GM12878 (cell line): ENCODE data around the gene ACTR1A. TPM values are rescaled to one million over a fixed set of nuclear protein-coding genes. Genes with fewer than 3 reads are reported as not detected.

ENCODE experiments used
- ATAC-seq: fragments of 200-7000 bp; cut with Tn5 transposase; 3 replicates; pipeline ENCODE4 v1.9.1; 2020; ENCODE audit warnings: mild to moderate bottlenecking, moderate library complexity
- BruUV-seq: library from RNA; stranded (reverse); fragments of 400-500 nt; replicated peaks from 2 replicates; lab custom pipeline; 2021; lab: Mats Ljungman, UMichigan
- CTCF ChIA-PET: fragments of 300-600 bp; sonication (Branson Sonifier 250); formaldehyde crosslinking; extraction: SDS; loops from one replicate; lab custom pipeline; 2021; ENCODE audit warnings: inconsistent platforms; lab: Yijun Ruan, JAX
- POLR2A ChIA-PET: fragments of 350-600 bp; formaldehyde crosslinking; extraction: SDS; loops from one replicate; lab custom pipeline; 2021; ENCODE audit warnings: inconsistent platforms; lab: Charles Lee
- RAD21 ChIA-PET: fragments of 300-600 bp; sonication (Branson Sonifier 250); formaldehyde crosslinking; loops from one replicate; lab custom pipeline; 2023; ENCODE audit warnings: antibody characterized with exemption; ENCODE audit not compliant: unreplicated experiment; lab: Charles Lee
- SMC1A ChIA-PET: fragments of 300-600 bp; sonication (Branson Sonifier 250); formaldehyde crosslinking; loops from one replicate; lab custom pipeline; 2023; ENCODE audit not compliant: unreplicated experiment, uncharacterized antibody; lab: Charles Lee
- DNase-seq: peaks from one replicate; pipeline ENCODE4 v3.0.0-alpha.2; 2011; ENCODE audit warnings: low read depth, low spot score
- FAIRE-seq: peaks from 3 replicates; lab custom pipeline; 2011; peaks lifted over from hg19 to GRCh38; lab: Jason Lieb, UNC
- H2AFZ ChIP-seq: 2 replicates; pipeline ENCODE4 v1.6.0; 2011; ENCODE audit warnings: low read depth, low read length, control low read depth; ENCODE audit not compliant: control insufficient read depth
- H3K27ac ChIP-seq: 2 replicates; pipeline ENCODE4 v1.5.1; 2011; ENCODE audit warnings: control low read depth; ENCODE audit not compliant: control insufficient read depth, insufficient read depth
- H3K27me3 ChIP-seq, 2 experiments: replicated peaks in 1 of 2; 2 replicates each; pipeline versions ENCODE4 v1.6.0 to v1.6.1; 2011; ENCODE audit warnings: low read length in 1 of 2; ENCODE audit not compliant: control insufficient read depth in 2 of 2, insufficient read depth in 2 of 2
- H3K36me3 ChIP-seq, 2 experiments: 2 replicates each; pipeline ENCODE4 v1.5.1; 2011; ENCODE audit warnings: low read length in 1 of 2; ENCODE audit not compliant: control insufficient read depth in 2 of 2, insufficient read depth in 2 of 2
- H3K4me1 ChIP-seq: 2 replicates; pipeline ENCODE4 v1.6.1; 2011; ENCODE audit warnings: mild to moderate bottlenecking, low read length, moderate library complexity, mixed read lengths; ENCODE audit not compliant: control insufficient read depth, insufficient read depth
- H3K4me2 ChIP-seq: 2 replicates; pipeline ENCODE4 v1.6.0; 2011; ENCODE audit warnings: control low read depth; ENCODE audit not compliant: control insufficient read depth, insufficient read depth
- H3K4me3 ChIP-seq: fragments of 200-600 bp; sonication (generic); 2 replicates; pipeline ENCODE4 v1.5.1; 2016
- H3K79me2 ChIP-seq: 2 replicates; pipeline ENCODE4 v1.6.0; 2011; ENCODE audit warnings: low read length; ENCODE audit not compliant: control insufficient read depth, insufficient read depth
- H3K9ac ChIP-seq: 2 replicates; pipeline ENCODE4 v1.8.0; 2011; ENCODE audit warnings: low read length, control low read depth, mixed read lengths; ENCODE audit not compliant: control insufficient read depth, insufficient read depth
- H3K9me3 ChIP-seq: replicated peaks from 3 replicates; pipeline ENCODE4 v1.5.1; 2011; ENCODE audit warnings: mild to moderate bottlenecking, low read length; ENCODE audit not compliant: control insufficient read depth, insufficient read depth
- H4K20me1 ChIP-seq: 2 replicates; pipeline ENCODE4 v1.6.0; 2011; ENCODE audit not compliant: control insufficient read depth, insufficient read depth
- DPF2 ChIP-seq: fragments of 450-650 bp; IDR thresholded peaks from 2 replicates; pipeline ENCODE4 v1.6.1; 2017; ENCODE audit warnings: mild to moderate bottlenecking
- E4F1 ChIP-seq: fragments of 450-650 bp; IDR thresholded peaks from 2 replicates; pipeline ENCODE4 v1.6.1; 2018; ENCODE audit warnings: borderline replicate concordance, mild to moderate bottlenecking; ENCODE audit not compliant: partially characterized antibody
- FOS ChIP-seq: IDR thresholded peaks from 3 replicates; pipeline ENCODE4 v1.6.1; 2011; ENCODE audit warnings: borderline replicate concordance; ENCODE audit not compliant: insufficient read length; ENCODE audit errors: extremely low read depth
- IRF4 ChIP-seq: IDR thresholded peaks from 2 replicates; pipeline ENCODE4 v1.6.1; 2011; ENCODE audit warnings: low read depth, low read length
- KLF5 ChIP-seq: fragments of 450-650 bp; IDR thresholded peaks from 2 replicates; pipeline ENCODE4 v1.6.1; 2014; ENCODE audit warnings: mild to moderate bottlenecking; ENCODE audit not compliant: partially characterized antibody
- TAF1 ChIP-seq: IDR thresholded peaks from 2 replicates; pipeline ENCODE4 v1.6.1; 2011; ENCODE audit warnings: mild to moderate bottlenecking, low read depth, low read length, borderline replicate concordance
- TCF7 ChIP-seq: IDR thresholded peaks from 2 replicates; pipeline ENCODE4 v1.6.1; 2014; ENCODE audit warnings: antibody characterized with exemption, borderline replicate concordance
- WGBS: methylation state at CpG from one replicate; pipeline ENCODE4 v1.1.6; 2016; ENCODE audit warnings: low lambda C conversion rate; ENCODE audit not compliant: insufficient replicate concordance, insufficient coverage; ENCODE audit errors: missing lambda C conversion rate; 5-methylcytosine and 5-hydroxymethylcytosine counted together
- in situ Hi-C: fragments of 300-500 bp; cut with MboI; formaldehyde crosslinking; loops from 9 replicates; pipeline ENCODE4 v1.14.3; 2018; ENCODE audit warnings: mixed read lengths
- intact Hi-C: fragments of 100-400 bp; cut with micrococcal nuclease; formaldehyde crosslinking; loops from one replicate; pipeline ENCODE4 v1.14.2; 2022; ENCODE audit not compliant: unreplicated experiment
- polyA plus RNA-seq, 11 experiments: library from polyadenylated mRNA; depleted of rRNA in 4 of 11; unstranded in 6 of 11; stranded (reverse) in 5 of 11; fragments of >200 nt; fragmentation: Nextera tagmentation in 4 of 11; fragmentation: Illumina TruSeq in 1 of 11; extraction: Ambion mirVana in 4 of 11; extraction: Trizol in 1 of 11; gene quantifications; 1 replicate in 1 of 11; 2 replicates in 10 of 11; pipeline versions ENCODE4 v1.2.1 to v1.2.3, GENCODE V29; 2011 to 2016; ENCODE audit warnings: inconsistent platforms in 2 of 11, missing spikeins in 2 of 11, low read depth in 1 of 11
- total RNA-seq, 4 experiments: library from RNA; depleted of rRNA in 3 of 4; stranded (reverse); fragments of >200 nt in 3 of 4; fragmentation: Illumina TruSeq in 1 of 4; extraction: Trizol in 1 of 4; gene quantifications; 2 replicates each; pipeline versions ENCODE4 v1.2.1 to v1.2.3, GENCODE V29; 2013 to 2021
- TF ChIP-seq, protein P1 (sequence below): IDR thresholded peaks from 2 replicates; pipeline ENCODE4 v1.6.1; 2012; ENCODE audit warnings: low read depth, low read length, improper control_type of control experiment
- TF ChIP-seq, protein P2 (sequence below): fragments of 450-650 bp; IDR thresholded peaks from 2 replicates; pipeline ENCODE4 v1.6.1; 2016; ENCODE audit warnings: mild to moderate bottlenecking, moderate library complexity, borderline replicate concordance
- TF ChIP-seq, protein P3 (sequence below), 3 experiments: IDR thresholded peaks in 2 of 3; conservative IDR thresholded peaks in 1 of 3; 2 replicates each; pipeline ENCODE4 v1.5.1; 2011; ENCODE audit warnings: low read depth in 3 of 3, low read length in 3 of 3, mild to moderate bottlenecking in 3 of 3, control low read depth in 2 of 3, moderate library complexity in 2 of 3, inconsistent platforms in 1 of 3, mixed read lengths in 1 of 3; ENCODE audit not compliant: control insufficient read depth in 2 of 3, insufficient read depth in 1 of 3; ENCODE audit errors: extremely low read depth in 1 of 3
- TF ChIP-seq, protein P4 (sequence below): fragments of 150-350 bp; IDR thresholded peaks from 2 replicates; pipeline ENCODE4 v1.6.1; 2016; ENCODE audit warnings: low read depth, low read length

The ACTR1A gene
- total and polyA plus RNA-seq, 10 of the 15 experiments (the other 5 are each of a cell fraction or from before 2014, with no cell fraction given): 43.0 to 110 (median 78.9) TPM

GRCh38 chr10:102545997-102546396 is 43.5 kb upstream of the ACTR1A start:
- CTCF ChIA-PET: no interaction called here
- TF ChIP-seq TCF7: no peak
- no peak for TF ChIP-seq E4F1
- TF ChIP-seq TAF1: no peak
- TF ChIP-seq, protein P1, sequence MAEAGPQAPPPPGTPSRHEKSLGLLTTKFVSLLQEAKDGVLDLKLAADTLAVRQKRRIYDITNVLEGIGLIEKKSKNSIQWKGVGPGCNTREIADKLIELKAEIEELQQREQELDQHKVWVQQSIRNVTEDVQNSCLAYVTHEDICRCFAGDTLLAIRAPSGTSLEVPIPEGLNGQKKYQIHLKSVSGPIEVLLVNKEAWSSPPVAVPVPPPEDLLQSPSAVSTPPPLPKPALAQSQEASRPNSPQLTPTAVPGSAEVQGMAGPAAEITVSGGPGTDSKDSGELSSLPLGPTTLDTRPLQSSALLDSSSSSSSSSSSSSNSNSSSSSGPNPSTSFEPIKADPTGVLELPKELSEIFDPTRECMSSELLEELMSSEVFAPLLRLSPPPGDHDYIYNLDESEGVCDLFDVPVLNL: no peak
- no peak for TF ChIP-seq FOS
- TF ChIP-seq, protein P2, sequence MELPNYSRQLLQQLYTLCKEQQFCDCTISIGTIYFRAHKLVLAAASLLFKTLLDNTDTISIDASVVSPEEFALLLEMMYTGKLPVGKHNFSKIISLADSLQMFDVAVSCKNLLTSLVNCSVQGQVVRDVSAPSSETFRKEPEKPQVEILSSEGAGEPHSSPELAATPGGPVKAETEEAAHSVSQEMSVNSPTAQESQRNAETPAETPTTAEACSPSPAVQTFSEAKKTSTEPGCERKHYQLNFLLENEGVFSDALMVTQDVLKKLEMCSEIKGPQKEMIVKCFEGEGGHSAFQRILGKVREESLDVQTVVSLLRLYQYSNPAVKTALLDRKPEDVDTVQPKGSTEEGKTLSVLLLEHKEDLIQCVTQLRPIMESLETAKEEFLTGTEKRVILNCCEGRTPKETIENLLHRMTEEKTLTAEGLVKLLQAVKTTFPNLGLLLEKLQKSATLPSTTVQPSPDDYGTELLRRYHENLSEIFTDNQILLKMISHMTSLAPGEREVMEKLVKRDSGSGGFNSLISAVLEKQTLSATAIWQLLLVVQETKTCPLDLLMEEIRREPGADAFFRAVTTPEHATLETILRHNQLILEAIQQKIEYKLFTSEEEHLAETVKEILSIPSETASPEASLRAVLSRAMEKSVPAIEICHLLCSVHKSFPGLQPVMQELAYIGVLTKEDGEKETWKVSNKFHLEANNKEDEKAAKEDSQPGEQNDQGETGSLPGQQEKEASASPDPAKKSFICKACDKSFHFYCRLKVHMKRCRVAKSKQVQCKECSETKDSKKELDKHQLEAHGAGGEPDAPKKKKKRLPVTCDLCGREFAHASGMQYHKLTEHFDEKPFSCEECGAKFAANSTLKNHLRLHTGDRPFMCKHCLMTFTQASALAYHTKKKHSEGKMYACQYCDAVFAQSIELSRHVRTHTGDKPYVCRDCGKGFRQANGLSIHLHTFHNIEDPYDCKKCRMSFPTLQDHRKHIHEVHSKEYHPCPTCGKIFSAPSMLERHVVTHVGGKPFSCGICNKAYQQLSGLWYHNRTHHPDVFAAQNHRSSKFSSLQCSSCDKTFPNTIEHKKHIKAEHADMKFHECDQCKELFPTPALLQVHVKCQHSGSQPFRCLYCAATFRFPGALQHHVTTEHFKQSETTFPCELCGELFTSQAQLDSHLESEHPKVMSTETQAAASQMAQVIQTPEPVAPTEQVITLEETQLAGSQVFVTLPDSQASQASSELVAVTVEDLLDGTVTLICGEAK: no peak
- TF ChIP-seq IRF4: no peak
- TF ChIP-seq, protein P3, sequence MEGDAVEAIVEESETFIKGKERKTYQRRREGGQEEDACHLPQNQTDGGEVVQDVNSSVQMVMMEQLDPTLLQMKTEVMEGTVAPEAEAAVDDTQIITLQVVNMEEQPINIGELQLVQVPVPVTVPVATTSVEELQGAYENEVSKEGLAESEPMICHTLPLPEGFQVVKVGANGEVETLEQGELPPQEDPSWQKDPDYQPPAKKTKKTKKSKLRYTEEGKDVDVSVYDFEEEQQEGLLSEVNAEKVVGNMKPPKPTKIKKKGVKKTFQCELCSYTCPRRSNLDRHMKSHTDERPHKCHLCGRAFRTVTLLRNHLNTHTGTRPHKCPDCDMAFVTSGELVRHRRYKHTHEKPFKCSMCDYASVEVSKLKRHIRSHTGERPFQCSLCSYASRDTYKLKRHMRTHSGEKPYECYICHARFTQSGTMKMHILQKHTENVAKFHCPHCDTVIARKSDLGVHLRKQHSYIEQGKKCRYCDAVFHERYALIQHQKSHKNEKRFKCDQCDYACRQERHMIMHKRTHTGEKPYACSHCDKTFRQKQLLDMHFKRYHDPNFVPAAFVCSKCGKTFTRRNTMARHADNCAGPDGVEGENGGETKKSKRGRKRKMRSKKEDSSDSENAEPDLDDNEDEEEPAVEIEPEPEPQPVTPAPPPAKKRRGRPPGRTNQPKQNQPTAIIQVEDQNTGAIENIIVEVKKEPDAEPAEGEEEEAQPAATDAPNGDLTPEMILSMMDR (IDR thresholded peaks at IDR 0.05 in 2 of 3, conservative IDR thresholded peaks at IDR 0.05 in 1 of 3; ENCODE audit: control insufficient read depth in 2 of 3, extremely low read depth in 1 of 3, insufficient read depth in 1 of 3, low read depth in 3 of 3, low read length in 3 of 3): no peak
- TF ChIP-seq, protein P4, sequence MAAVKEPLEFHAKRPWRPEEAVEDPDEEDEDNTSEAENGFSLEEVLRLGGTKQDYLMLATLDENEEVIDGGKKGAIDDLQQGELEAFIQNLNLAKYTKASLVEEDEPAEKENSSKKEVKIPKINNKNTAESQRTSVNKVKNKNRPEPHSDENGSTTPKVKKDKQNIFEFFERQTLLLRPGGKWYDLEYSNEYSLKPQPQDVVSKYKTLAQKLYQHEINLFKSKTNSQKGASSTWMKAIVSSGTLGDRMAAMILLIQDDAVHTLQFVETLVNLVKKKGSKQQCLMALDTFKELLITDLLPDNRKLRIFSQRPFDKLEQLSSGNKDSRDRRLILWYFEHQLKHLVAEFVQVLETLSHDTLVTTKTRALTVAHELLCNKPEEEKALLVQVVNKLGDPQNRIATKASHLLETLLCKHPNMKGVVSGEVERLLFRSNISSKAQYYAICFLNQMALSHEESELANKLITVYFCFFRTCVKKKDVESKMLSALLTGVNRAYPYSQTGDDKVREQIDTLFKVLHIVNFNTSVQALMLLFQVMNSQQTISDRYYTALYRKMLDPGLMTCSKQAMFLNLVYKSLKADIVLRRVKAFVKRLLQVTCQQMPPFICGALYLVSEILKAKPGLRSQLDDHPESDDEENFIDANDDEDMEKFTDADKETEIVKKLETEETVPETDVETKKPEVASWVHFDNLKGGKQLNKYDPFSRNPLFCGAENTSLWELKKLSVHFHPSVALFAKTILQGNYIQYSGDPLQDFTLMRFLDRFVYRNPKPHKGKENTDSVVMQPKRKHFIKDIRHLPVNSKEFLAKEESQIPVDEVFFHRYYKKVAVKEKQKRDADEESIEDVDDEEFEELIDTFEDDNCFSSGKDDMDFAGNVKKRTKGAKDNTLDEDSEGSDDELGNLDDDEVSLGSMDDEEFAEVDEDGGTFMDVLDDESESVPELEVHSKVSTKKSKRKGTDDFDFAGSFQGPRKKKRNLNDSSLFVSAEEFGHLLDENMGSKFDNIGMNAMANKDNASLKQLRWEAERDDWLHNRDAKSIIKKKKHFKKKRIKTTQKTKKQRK: no peak
- no peak for TF ChIP-seq DPF2
- no peak for TF ChIP-seq KLF5
- FAIRE-seq (no peak), DNase-seq (no peak), ATAC-seq (no peak)
- Histone ChIP-seq H3K9ac (no peak overlapping the region), H3K4me3 (no peak overlapping the region), H3K27ac (no peak overlapping the region), H3K27me3 (no peaks in the 10 kb centered on the region), H3K79me2 (no peaks in the 10 kb centered on the region), H3K4me2 (no peak overlapping the region), H2AFZ (no peak overlapping the region), H4K20me1 (no peaks in the 10 kb centered on the region), H3K36me3 (peaks cover 0 to 1% of the 10 kb centered on the region in 2 experiments; a peak in 1 of 4 replicates), H3K4me1 (no peaks in the 10 kb centered on the region; the same call in 1 of the 2 replicates), H3K9me3 (no peaks in the 10 kb centered on the region)
- SMC1A ChIA-PET: no interaction called here
- in situ Hi-C loops: no loop called here
- no TSS peak for BruUV-seq
- POLR2A ChIA-PET: no interaction called here
- WGBS: 79% methylated on average over 2 of the region's 2 CpGs
- RAD21 ChIA-PET: no interaction called here
- intact Hi-C loops: no loop called here
